Astrocyte (in vitro differentiated cells and primary cell): ENCODE data around the gene CTNNA3. TPM values are rescaled to one million over a fixed set of nuclear protein-coding genes. Genes with fewer than 3 reads are reported as not detected.

ENCODE experiments used
- DNase-seq: peaks from one replicate; pipeline ENCODE4 v3.0.0-alpha.2; 2010; ENCODE audit warnings: low read depth
- FAIRE-seq: peaks from 2 replicates; lab custom pipeline; 2011; peaks lifted over from hg19 to GRCh38; lab: Jason Lieb, UNC
- H2AFZ ChIP-seq: 2 replicates; pipeline ENCODE4 v1.6.0; 2012; ENCODE audit warnings: low read depth, low read length, inconsistent platforms
- H3K27ac ChIP-seq: 2 replicates; pipeline ENCODE4 v1.5.1; 2011; ENCODE audit warnings: low read depth, low read length, inconsistent platforms
- H3K27me3 ChIP-seq: 2 replicates; pipeline ENCODE4 v1.6.0; 2011; ENCODE audit warnings: low read length, inconsistent platforms; ENCODE audit not compliant: insufficient read depth
- H3K36me3 ChIP-seq: 2 replicates; pipeline ENCODE4 v1.5.1; 2011; ENCODE audit warnings: low read length, inconsistent platforms; ENCODE audit not compliant: insufficient read depth
- H3K4me1 ChIP-seq: 2 replicates; pipeline ENCODE4 v1.5.1; 2011; ENCODE audit warnings: low read length, inconsistent platforms; ENCODE audit not compliant: insufficient read depth
- H3K4me2 ChIP-seq: 2 replicates; pipeline ENCODE4 v1.6.0; 2012; ENCODE audit warnings: low read length, inconsistent platforms
- H3K4me3 ChIP-seq: 2 replicates; pipeline ENCODE4 v1.5.1; 2011; ENCODE audit warnings: low read depth, mild to moderate bottlenecking, low read length, inconsistent platforms; ENCODE audit not compliant: insufficient read depth
- H3K79me2 ChIP-seq: 2 replicates; pipeline ENCODE4 v1.6.0; 2012; ENCODE audit warnings: mild to moderate bottlenecking, low read length, inconsistent platforms; ENCODE audit not compliant: insufficient read depth
- H3K9ac ChIP-seq: 2 replicates; pipeline ENCODE4 v1.6.0; 2012; ENCODE audit warnings: mild to moderate bottlenecking, low read length, inconsistent platforms
- H3K9me3 ChIP-seq: 2 replicates; pipeline ENCODE4 v1.5.1; 2012; ENCODE audit warnings: low read depth, mild to moderate bottlenecking, low read length, inconsistent platforms; ENCODE audit not compliant: insufficient read depth
- H4K20me1 ChIP-seq: 2 replicates; pipeline ENCODE4 v1.6.0; 2012; ENCODE audit warnings: low read length, inconsistent platforms; ENCODE audit not compliant: insufficient read depth
- H3K27ac Mint-ChIP-seq: one replicate; pipeline ENCODE4 v1.8.0; 2021; ENCODE audit warnings: mild to moderate bottlenecking, mixed read lengths; ENCODE audit not compliant: unreplicated experiment
- H3K27me3 Mint-ChIP-seq: one replicate; pipeline ENCODE4 v1.8.0; 2021; ENCODE audit warnings: low read depth, mixed read lengths; ENCODE audit not compliant: unreplicated experiment
- H3K36me3 Mint-ChIP-seq: one replicate; pipeline ENCODE4 v1.8.0; 2021; ENCODE audit warnings: low read depth, mixed read lengths; ENCODE audit not compliant: unreplicated experiment
- H3K4me1 Mint-ChIP-seq: one replicate; pipeline ENCODE4 v1.8.0; 2021; ENCODE audit warnings: low read depth, mixed read lengths; ENCODE audit not compliant: unreplicated experiment
- H3K4me3 Mint-ChIP-seq: one replicate; pipeline ENCODE4 v1.8.0; 2021; ENCODE audit warnings: mild to moderate bottlenecking, moderate library complexity, mixed read lengths; ENCODE audit not compliant: unreplicated experiment
- H3K9me3 Mint-ChIP-seq: one replicate; pipeline ENCODE4 v1.8.0; 2021; ENCODE audit warnings: mild to moderate bottlenecking, mixed read lengths; ENCODE audit not compliant: unreplicated experiment
- CTCF ChIP-seq: IDR thresholded peaks from 2 replicates; pipeline ENCODE4 v1.5.1; 2011; ENCODE audit warnings: low read depth, mild to moderate bottlenecking, inconsistent platforms, low read length, moderate library complexity; ENCODE audit not compliant: insufficient read depth
- EZH2 ChIP-seq: IDR thresholded peaks from 2 replicates; pipeline ENCODE4 v1.6.1; 2012; ENCODE audit warnings: mild to moderate bottlenecking, low read length, inconsistent platforms; ENCODE audit not compliant: insufficient read depth
- total RNA-seq: library from RNA; stranded (reverse); gene quantifications from 2 replicates; pipeline ENCODE4 v1.2.1, GENCODE V29; 2021

Gene CTNNA3
- total RNA-seq, 1 donor from 2014 or later = 0.73 TPM

GRCh38 chr10:66301078-66301477 lies 1394.9 kb downstream of the CTNNA3 start:
- no peaks in the 10 kb centered on the region for H3K36me3 Mint-ChIP-seq
- H3K27ac Mint-ChIP-seq = no peak overlapping the region
- Histone ChIP-seq H3K4me1 (no peaks in the 10 kb centered on the region), H3K9ac (no peak overlapping the region), H2AFZ (no peak overlapping the region), H3K4me2 (no peak overlapping the region), H3K36me3 (no peaks in the 10 kb centered on the region), H3K9me3 (no peaks in the 10 kb centered on the region), H3K27ac (no peak overlapping the region), H4K20me1 (no peaks in the 10 kb centered on the region), H3K79me2 (no peaks in the 10 kb centered on the region), H3K4me3 (no peak overlapping the region), H3K27me3 (no peaks in the 10 kb centered on the region)
- no peaks in the 10 kb centered on the region for H3K4me1 Mint-ChIP-seq
- no peak for DNase-seq
- H3K4me3 Mint-ChIP-seq = no peak overlapping the region
- no peaks in the 10 kb centered on the region for H3K27me3 Mint-ChIP-seq
- H3K9me3 Mint-ChIP-seq = no peaks in the 10 kb centered on the region
- FAIRE-seq = no peak
- TF ChIP-seq EZH2 (no peak), CTCF (no peak)

- Histone ChIP-seq H3K4me1 (no peaks in the 10 kb centered on the region), H2AFZ (no peak overlapping the region), H3K4me3 (no peak overlapping the region), H3K79me2 (no peaks in the 10 kb centered on the region), H3K27ac (no peak overlapping the region), H3K9me3 (no peaks in the 10 kb centered on the region), H3K36me3 (no peaks in the 10 kb centered on the region), H3K27me3 (no peaks in the 10 kb centered on the region), H3K9ac (no peak overlapping the region), H3K4me2 (no peak overlapping the region), H4K20me1 (no peaks in the 10 kb centered on the region)
- Mint-ChIP-seq H3K9me3 (no peaks in the 10 kb centered on the region), H3K36me3 (no peaks in the 10 kb centered on the region), H3K27ac (no peak overlapping the region), H3K4me3 (no peak overlapping the region), H3K4me1 (no peaks in the 10 kb centered on the region), H3K27me3 (no peaks in the 10 kb centered on the region)
- no peak for TF ChIP-seq EZH2
- TF ChIP-seq CTCF = no peak
- no peak for DNase-seq
- FAIRE-seq = no peak
These were observed 1400.4 kb downstream of the CTNNA3 start for GRCh38 chr10:66295602-66296001.

- no peaks in the 10 kb centered on the region for H3K79me2 ChIP-seq
- no peaks in the 10 kb centered on the region for H3K36me3 Mint-ChIP-seq
- no peaks in the 10 kb centered on the region for H3K9me3 ChIP-seq
- TF ChIP-seq CTCF (no peak), EZH2 (no peak)
- H3K27me3 ChIP-seq = no peaks in the 10 kb centered on the region
- H3K4me3 Mint-ChIP-seq = no peak overlapping the region
- FAIRE-seq (no peak), DNase-seq (no peak)
- H3K9me3 Mint-ChIP-seq = no peaks in the 10 kb centered on the region
- H2AFZ ChIP-seq = no peak overlapping the region
- H3K27ac Mint-ChIP-seq = no peak overlapping the region
- H4K20me1 ChIP-seq = no peaks in the 10 kb centered on the region
- no peaks in the 10 kb centered on the region for H3K4me1 ChIP-seq
- no peak overlapping the region for H3K4me2 ChIP-seq
- no peaks in the 10 kb centered on the region for H3K36me3 ChIP-seq
- H3K27me3 Mint-ChIP-seq = no peaks in the 10 kb centered on the region
- no peaks in the 10 kb centered on the region for H3K4me1 Mint-ChIP-seq
- H3K9ac ChIP-seq = no peak overlapping the region
- no peak overlapping the region for H3K27ac ChIP-seq
- H3K4me3 ChIP-seq = no peak overlapping the region
These were observed 1401.5 kb downstream of the CTNNA3 start for GRCh38 chr10:66294538-66294937.
